NB4 (cell line): ENCODE measurements around the gene SMIM38.

Source experiments
- MYC ChIP-seq: IDR thresholded peaks from 2 replicates; pipeline ENCODE4 v1.6.1; 2011; ENCODE audit warnings: low read depth, low read length
- POLR2A ChIP-seq: IDR thresholded peaks from 2 replicates; pipeline ENCODE4 v1.6.1; 2011; ENCODE audit warnings: mild to moderate bottlenecking; ENCODE audit not compliant: insufficient read length; ENCODE audit errors: extremely low read depth
- TF ChIP-seq, protein P1 (sequence below): IDR thresholded peaks from one replicate; pipeline ENCODE4 v1.5.1; 2012; ENCODE audit warnings: low read depth, low read length
- TF ChIP-seq, protein P2 (sequence below): IDR thresholded peaks from 2 replicates; pipeline ENCODE4 v1.6.1; 2011; ENCODE audit warnings: low read depth, low read length

DNA sequence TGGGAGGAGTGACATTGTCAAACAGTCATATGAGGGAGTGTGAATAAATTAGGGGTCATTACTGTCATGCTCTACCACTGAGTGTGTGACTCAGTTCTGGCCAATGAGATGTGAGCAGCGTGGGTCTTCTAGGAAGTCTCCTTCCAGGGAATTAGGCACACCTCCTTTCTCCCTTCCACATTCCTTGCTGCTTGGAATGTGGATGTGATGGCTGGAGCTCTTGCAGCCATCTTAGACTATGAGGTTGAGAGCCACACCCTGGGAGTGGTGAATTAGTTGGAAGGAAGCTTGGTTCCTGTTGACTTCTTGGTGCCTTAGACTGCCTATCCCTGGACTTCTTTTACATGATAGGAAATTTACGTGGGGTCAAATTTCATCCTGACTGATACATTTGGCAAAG lies 36.5 kb upstream of the SMIM38 start:
- TF ChIP-seq POLR2A (no peak), MYC (no peak)
- TF ChIP-seq, protein P1, sequence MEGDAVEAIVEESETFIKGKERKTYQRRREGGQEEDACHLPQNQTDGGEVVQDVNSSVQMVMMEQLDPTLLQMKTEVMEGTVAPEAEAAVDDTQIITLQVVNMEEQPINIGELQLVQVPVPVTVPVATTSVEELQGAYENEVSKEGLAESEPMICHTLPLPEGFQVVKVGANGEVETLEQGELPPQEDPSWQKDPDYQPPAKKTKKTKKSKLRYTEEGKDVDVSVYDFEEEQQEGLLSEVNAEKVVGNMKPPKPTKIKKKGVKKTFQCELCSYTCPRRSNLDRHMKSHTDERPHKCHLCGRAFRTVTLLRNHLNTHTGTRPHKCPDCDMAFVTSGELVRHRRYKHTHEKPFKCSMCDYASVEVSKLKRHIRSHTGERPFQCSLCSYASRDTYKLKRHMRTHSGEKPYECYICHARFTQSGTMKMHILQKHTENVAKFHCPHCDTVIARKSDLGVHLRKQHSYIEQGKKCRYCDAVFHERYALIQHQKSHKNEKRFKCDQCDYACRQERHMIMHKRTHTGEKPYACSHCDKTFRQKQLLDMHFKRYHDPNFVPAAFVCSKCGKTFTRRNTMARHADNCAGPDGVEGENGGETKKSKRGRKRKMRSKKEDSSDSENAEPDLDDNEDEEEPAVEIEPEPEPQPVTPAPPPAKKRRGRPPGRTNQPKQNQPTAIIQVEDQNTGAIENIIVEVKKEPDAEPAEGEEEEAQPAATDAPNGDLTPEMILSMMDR, result no peak
- TF ChIP-seq, protein P2, sequence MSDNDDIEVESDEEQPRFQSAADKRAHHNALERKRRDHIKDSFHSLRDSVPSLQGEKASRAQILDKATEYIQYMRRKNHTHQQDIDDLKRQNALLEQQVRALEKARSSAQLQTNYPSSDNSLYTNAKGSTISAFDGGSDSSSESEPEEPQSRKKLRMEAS, result no peak
